ENCODE measurements around the gene NUP35.

DNA sequence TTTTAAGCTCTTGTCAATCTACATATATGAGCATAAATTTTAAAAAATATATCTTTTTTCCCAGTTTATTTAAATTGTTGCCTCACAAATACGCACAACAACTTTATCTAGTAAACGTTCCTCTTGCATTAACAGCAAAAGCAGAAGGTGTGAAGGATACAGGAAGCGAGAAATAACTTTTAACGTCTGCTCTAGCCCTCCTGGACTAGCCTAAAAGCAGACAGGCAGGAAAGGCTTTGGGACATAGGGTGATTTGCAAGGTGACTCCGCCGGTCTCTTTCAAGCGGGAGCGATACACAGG, 46.1 kb upstream of the NUP35 start:
- TF ChIP-seq CTCF (IDR thresholded peaks at IDR 0.05; ENCODE audit: low read length) (no peak), EZH2 (IDR thresholded peaks at IDR 0.05; ENCODE audit: borderline replicate concordance, low read length) (no peak)
